Parathyroid adenoma (tissue), 2 donors: ENCODE data around the gene AGAP5.
"Not testable (repeated sequence)": the region's sequence is repeated elsewhere in the genome, so short reads cannot be mapped to it uniquely, and the experiment has no call there.

Experiments used
- H2AFZ ChIP-seq: fragments of 300-600 bp; sonication (generic); one replicate; pipeline ENCODE4 v1.7.0; 2017; ENCODE audit warnings: antibody characterized with exemption, mild to moderate bottlenecking
- H3K27ac ChIP-seq: fragments of 300-600 bp; sonication (generic); one replicate; pipeline ENCODE4 v1.7.0; 2017
- H3K27me3 ChIP-seq: fragments of 300-600 bp; sonication (generic); one replicate; pipeline ENCODE4 v1.7.0; 2017; ENCODE audit warnings: low read length; ENCODE audit not compliant: control insufficient read depth, insufficient read depth
- H3K36me3 ChIP-seq: fragments of 300-600 bp; sonication (generic); one replicate; pipeline ENCODE4 v1.7.0; 2017; ENCODE audit warnings: low read length; ENCODE audit not compliant: control insufficient read depth, insufficient read depth
- H3K4me1 ChIP-seq: fragments of 300-600 bp; sonication (generic); one replicate; pipeline ENCODE4 v1.7.0; 2017; ENCODE audit warnings: control low read depth
- H3K4me2 ChIP-seq: fragments of 300-600 bp; sonication (generic); one replicate; pipeline ENCODE4 v1.7.0; 2017; ENCODE audit warnings: low read length
- H3K4me3 ChIP-seq: fragments of 300-600 bp; sonication (generic); one replicate; pipeline ENCODE4 v1.7.0; 2017; ENCODE audit warnings: low read depth, low read length
- H3K79me2 ChIP-seq: fragments of 300-600 bp; sonication (generic); one replicate; pipeline ENCODE4 v1.7.0; 2017; ENCODE audit warnings: control low read depth
- H3K9ac ChIP-seq: fragments of 300-600 bp; sonication (generic); one replicate; pipeline ENCODE4 v1.7.0; 2017; ENCODE audit warnings: mild to moderate bottlenecking
- H3K9me3 ChIP-seq: fragments of 300-600 bp; sonication (generic); one replicate; pipeline ENCODE4 v1.7.0; 2017; ENCODE audit warnings: low read length; ENCODE audit not compliant: control insufficient read depth
- donor health status: primary hyperparathyroidism.

AGAP5 gene

DNA sequence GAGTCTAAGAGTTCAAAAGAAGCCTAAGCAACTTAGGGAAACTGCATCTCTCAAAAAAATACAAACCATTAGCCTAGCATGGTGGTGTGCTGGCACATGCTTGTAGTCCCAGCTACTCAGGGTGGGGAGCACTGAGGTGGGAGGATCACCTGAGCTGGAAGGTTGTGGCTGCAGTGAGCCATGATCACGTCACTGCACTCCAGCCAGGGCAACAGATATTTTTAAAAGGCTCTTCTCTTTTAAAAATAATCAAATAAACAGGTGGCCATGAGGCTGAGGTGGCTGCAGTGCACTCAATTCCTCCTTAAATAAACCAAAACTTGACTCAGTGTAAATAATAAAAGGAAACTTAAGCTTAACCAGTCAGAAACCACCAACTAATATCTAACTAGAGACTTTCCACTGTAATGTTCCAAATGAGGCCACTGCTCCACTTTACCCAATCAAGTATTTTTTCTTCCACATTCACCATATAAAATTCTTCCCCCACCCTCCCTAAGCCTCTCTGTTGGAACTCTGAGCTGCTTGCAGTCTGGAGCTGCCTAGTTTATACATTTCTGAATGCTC lies 7.7 kb upstream of the AGAP5 start:
- H3K27ac ChIP-seq, H3K79me2 ChIP-seq, H3K4me3 ChIP-seq, H3K27me3 ChIP-seq, H3K9me3 ChIP-seq, H3K4me2 ChIP-seq, H2AFZ ChIP-seq, H3K4me1 ChIP-seq, H3K9ac ChIP-seq, H3K36me3 ChIP-seq: not testable (repeated sequence)

DNA sequence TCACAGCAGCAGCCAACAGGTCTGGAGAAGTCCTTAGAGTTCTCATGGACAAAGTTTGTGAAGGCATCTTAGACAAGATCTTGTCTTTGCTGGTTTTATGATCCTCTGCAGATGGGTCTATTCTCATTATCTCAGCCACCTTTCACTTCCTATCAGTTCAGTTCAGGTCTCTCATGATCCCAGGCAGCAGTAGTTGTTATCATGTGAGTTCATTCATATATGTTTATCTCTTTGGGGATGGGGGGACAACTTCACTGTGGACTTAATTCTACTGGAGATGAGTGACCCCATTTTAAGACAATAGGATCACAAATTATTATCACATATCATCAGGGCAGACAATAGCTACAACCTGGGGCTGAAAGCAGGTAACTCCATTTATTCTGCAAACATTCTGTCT lies 6.0 kb upstream of the AGAP5 start:
- H3K4me1 ChIP-seq, H2AFZ ChIP-seq, H3K9ac ChIP-seq, H3K4me3 ChIP-seq, H3K36me3 ChIP-seq, H3K27me3 ChIP-seq, H3K79me2 ChIP-seq, H3K4me2 ChIP-seq, H3K9me3 ChIP-seq, H3K27ac ChIP-seq: not testable (repeated sequence)

DNA sequence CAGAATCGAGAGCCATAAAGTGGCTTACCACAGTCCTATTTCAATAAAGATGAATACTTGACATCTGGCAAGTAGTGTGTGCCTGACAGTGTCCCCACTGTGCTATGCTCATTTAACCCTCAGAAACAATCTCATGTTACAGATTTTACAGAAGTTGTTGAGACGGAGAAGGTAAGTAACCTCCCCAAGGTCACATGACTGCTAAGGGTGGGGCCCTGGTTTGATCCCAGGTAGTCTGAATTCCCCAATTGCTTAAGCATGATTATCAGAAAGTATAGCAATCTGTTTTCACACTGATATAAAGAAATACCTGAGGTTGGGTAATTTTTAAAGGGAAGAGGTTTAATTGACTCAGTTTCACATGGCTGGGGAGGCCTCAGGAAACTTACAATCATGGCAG lies 910 bp upstream of the AGAP5 start:
- H3K27me3 ChIP-seq, H3K27ac ChIP-seq, H3K4me2 ChIP-seq, H2AFZ ChIP-seq, H3K4me1 ChIP-seq, H3K9me3 ChIP-seq, H3K36me3 ChIP-seq, H3K79me2 ChIP-seq, H3K9ac ChIP-seq, H3K4me3 ChIP-seq: not testable (repeated sequence)

DNA sequence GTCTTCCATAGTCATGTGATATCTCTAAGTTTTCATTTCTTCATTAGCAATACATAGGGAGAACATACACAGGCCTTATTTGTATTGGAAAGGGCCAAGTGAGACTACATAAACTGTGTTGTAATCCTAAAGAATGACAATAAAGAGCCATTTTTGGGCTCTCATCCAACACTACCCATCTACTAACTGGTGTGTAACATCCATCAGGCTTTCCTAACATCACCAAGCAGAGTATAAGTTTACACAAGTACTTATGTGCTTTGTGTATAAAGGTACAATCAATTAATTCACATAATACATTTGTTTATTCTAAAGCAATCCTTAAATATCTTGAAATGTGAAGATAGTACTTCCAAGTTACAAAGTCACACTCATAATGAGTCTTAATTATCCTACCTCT lies 2.6 kb downstream of the AGAP5 start:
- not testable (repeated sequence) for H3K4me2 ChIP-seq, H3K79me2 ChIP-seq, H3K27me3 ChIP-seq, H3K4me1 ChIP-seq, H3K27ac ChIP-seq, H3K36me3 ChIP-seq, H3K4me3 ChIP-seq, H2AFZ ChIP-seq, H3K9me3 ChIP-seq, H3K9ac ChIP-seq

DNA sequence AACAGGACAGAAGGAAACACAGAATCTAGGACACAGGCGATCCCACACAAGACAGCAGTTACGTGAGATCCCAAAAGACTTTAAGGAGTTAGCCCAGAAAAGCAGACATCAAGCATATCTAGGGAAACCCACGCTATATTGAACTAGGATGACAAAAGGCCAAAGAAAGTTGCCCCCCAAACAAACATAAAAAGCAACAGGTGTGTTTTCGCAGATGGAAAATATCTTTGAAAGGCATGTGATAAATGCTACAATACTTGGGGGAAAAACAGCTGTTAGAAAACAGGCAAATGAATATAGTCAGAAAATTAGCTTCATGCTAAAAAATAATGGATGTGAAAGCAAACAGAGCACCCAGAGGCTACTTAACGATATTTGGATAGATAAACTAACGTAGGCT lies 7.2 kb downstream of the AGAP5 start:
- H3K9ac ChIP-seq, H3K79me2 ChIP-seq, H3K4me3 ChIP-seq, H3K4me2 ChIP-seq, H3K4me1 ChIP-seq, H3K9me3 ChIP-seq, H3K36me3 ChIP-seq, H3K27me3 ChIP-seq, H3K27ac ChIP-seq, H2AFZ ChIP-seq: not testable (repeated sequence)

DNA sequence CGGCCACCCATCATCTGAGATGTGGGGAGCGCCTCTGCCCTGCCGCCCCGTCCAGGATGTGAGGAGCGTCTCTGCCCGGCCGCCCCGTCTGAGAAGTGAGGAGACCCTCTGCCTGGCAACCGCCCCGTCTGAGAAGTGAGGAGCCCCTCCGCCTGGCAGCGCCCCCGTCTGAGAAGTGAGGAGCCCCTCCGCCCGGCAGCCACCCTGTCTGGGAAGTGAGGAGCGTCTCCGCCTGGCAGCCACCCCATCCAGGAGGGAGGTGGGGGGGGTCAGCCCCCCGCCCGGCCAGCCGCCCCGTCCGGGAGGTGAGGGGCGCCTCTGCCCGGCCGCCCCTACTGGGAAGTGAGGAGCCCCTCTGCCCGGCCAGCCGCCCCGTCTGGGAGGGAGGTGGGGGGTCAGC lies 8.3 kb downstream of the AGAP5 start:
- not testable (repeated sequence) for H3K4me2 ChIP-seq, H3K79me2 ChIP-seq, H3K36me3 ChIP-seq, H3K9me3 ChIP-seq, H3K4me1 ChIP-seq, H3K9ac ChIP-seq, H2AFZ ChIP-seq, H3K27ac ChIP-seq, H3K27me3 ChIP-seq, H3K4me3 ChIP-seq

DNA sequence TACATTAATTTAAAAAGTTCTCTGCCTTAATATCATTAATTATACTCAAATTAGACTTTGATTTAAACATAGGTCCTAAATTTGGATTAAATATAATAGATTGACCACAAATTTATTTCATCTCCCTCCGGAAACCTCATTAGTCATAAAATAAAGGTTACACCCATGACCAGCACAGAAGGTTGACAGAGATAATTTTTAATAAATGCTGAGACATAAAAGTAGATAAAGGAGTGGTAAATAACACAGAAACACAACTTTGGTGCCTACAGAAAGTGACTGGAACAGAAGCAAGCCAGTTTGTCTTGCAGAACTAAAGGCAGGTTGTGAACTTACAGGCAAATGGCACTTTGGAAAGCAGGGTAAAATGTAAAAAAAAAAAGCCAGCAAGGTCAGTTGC lies 10.3 kb downstream of the AGAP5 start:
- not testable (repeated sequence) for H3K27ac ChIP-seq, H3K4me3 ChIP-seq, H3K79me2 ChIP-seq, H3K9ac ChIP-seq, H3K36me3 ChIP-seq, H3K4me1 ChIP-seq, H3K27me3 ChIP-seq, H2AFZ ChIP-seq, H3K9me3 ChIP-seq, H3K4me2 ChIP-seq

DNA sequence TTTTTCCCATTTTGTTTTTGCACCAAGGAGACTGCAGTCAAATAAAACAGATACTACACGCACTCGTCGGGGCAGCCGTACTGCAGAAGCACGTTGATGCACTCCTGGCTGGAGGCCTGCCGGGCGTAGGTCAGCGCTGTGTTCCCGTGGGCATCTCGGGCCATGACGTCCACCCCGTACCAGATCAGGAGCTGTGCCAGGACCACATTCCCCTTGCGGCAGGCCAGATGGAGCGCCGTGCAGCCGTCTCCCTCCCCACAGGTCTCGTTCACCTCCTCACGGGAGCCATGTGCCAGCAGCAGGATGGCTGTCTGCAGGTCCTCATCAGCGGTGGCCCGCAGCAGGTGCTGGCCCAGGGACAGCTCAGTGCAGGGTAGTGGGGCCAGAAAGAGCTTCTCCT lies 23.4 kb downstream of the AGAP5 start:
- H3K36me3 ChIP-seq, H3K4me3 ChIP-seq, H2AFZ ChIP-seq, H3K9me3 ChIP-seq, H3K4me1 ChIP-seq, H3K27ac ChIP-seq, H3K79me2 ChIP-seq, H3K4me2 ChIP-seq, H3K9ac ChIP-seq, H3K27me3 ChIP-seq: not testable (repeated sequence)

DNA sequence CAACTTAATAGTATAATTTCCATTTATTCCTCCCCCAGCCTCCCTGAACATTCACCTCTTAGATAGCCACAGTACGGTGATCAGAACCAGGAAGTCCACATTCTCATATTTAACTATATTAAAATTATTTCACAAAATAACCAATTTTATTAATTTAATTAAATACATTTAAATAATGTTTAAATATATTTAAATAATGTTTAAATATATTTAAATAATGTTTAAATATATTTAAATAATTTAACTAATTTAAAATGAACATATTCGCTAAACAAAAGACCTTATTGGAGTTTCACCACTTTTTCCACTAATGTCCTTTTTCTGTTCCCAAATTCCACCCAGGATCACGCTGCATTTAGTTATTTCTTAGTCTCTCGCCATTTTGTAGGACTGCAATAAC lies 29.5 kb downstream of the AGAP5 start:
- H3K27ac ChIP-seq, H3K4me2 ChIP-seq, H2AFZ ChIP-seq, H3K27me3 ChIP-seq, H3K4me3 ChIP-seq, H3K79me2 ChIP-seq, H3K4me1 ChIP-seq, H3K9ac ChIP-seq, H3K36me3 ChIP-seq, H3K9me3 ChIP-seq: not testable (repeated sequence)

DNA sequence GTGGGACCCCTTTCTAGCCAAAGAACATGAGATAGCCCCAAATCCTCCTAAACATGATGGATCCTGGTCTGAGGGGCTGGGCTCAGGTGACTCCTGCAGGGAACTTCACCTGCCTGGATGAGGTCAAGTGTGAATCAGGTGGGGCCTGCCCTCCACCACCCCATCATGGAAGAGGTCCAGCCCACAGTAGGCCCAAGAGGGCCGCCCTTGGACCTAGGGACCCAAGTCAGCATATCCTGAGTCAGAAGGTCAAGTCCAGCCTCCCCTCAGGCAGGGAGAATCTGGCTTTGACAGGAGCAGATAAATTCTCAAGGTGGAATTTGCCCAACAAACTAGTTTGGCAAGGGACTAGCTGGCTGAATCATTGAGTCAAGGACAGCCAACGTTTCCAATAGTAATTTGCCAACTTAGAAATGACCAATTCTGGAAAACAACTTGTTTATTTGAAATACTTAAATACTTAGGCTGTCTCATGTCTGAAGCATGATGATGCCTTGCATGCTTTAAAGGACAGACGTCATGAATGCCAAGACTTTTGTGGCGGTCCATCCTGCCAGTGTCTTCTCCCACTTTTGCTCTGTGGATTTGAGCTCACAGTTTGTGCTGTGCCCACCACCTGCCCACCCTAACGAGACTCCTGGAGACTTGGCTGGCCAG lies 31.6 kb downstream of the AGAP5 start:
- not testable (repeated sequence) for H3K27ac ChIP-seq, H3K4me2 ChIP-seq, H3K4me1 ChIP-seq, H3K27me3 ChIP-seq, H2AFZ ChIP-seq, H3K36me3 ChIP-seq, H3K9me3 ChIP-seq, H3K4me3 ChIP-seq, H3K79me2 ChIP-seq, H3K9ac ChIP-seq

DNA sequence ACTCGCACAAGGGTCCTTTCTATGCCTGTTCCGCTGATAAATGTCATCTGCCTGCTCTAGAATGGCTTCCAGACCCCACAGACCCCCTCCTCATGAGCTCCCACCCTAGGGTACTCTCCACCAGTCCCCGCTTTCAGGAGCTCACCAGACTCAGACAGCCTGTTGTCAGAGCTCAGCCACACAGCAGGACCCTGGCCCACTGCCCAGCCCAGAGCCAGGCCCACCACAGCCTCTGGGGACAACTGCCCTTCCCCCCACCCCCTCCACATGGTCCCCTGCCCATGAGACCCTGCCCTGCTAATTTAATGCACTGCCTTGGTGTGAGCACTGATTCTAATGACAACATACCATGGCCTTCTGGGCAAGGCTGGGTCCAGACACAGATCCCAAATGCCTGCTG lies 32.3 kb downstream of the AGAP5 start:
- H3K9ac ChIP-seq, H3K4me1 ChIP-seq, H3K9me3 ChIP-seq, H3K4me3 ChIP-seq, H3K36me3 ChIP-seq, H3K4me2 ChIP-seq, H3K27me3 ChIP-seq, H3K27ac ChIP-seq, H3K79me2 ChIP-seq, H2AFZ ChIP-seq: not testable (repeated sequence)
